OCI-LY7 (cell line): ENCODE results near the gene NSMF. TPM values are rescaled to one million over a fixed set of nuclear protein-coding genes. Genes with fewer than 3 reads are reported as not detected.

Experiments used
- BruUV-seq: library from RNA; stranded (reverse); fragments of 400-500 nt; replicated peaks from 2 replicates; lab custom pipeline; 2021; lab: Mats Ljungman, UMichigan
- CTCF ChIA-PET: fragments of 300-600 bp; sonication (Branson Sonifier 250); formaldehyde crosslinking; loops from one replicate; lab custom pipeline; 2022; ENCODE audit warnings: antibody characterized with exemption; ENCODE audit not compliant: unreplicated experiment; lab: Charles Lee
- POLR2A ChIA-PET: fragments of 300-600 bp; sonication (Branson Sonifier 250); formaldehyde crosslinking; loops from one replicate; lab custom pipeline; 2022; ENCODE audit warnings: antibody characterized with exemption; lab: Charles Lee
- DNase-seq: peaks from one replicate; pipeline ENCODE4 v3.0.0-alpha.2; 2015; ENCODE audit warnings: low spot score
- H2AFZ ChIP-seq: fragments of 200-600 bp; sonication (generic), shearing (Covaris generic); 2 replicates; pipeline ENCODE4 v1.6.1; 2014; ENCODE audit warnings: mild to moderate bottlenecking, antibody characterized with exemption, low read length, moderate library complexity
- H3K27ac ChIP-seq: fragments of 200-600 bp; sonication (generic); 2 replicates; pipeline ENCODE4 v1.5.1; 2014; ENCODE audit warnings: mixed run types, low read depth, mild to moderate bottlenecking, moderate library complexity, low read length, inconsistent platforms; ENCODE audit not compliant: poor library complexity, severe bottlenecking
- H3K36me3 ChIP-seq: fragments of 200-600 bp; sonication (generic); 2 replicates; pipeline ENCODE4 v1.6.1; 2014; ENCODE audit warnings: mild to moderate bottlenecking, antibody characterized with exemption, low read length, moderate library complexity, mixed read lengths; ENCODE audit not compliant: insufficient read depth
- H3K4me1 ChIP-seq: fragments of 200-600 bp; sonication (generic); 2 replicates; pipeline ENCODE4 v1.5.1; 2014; ENCODE audit warnings: mild to moderate bottlenecking, low read length; ENCODE audit not compliant: insufficient read depth, poor library complexity, severe bottlenecking
- H3K4me2 ChIP-seq: fragments of 200-600 bp; sonication (generic); 2 replicates; pipeline ENCODE4 v1.6.1; 2014; ENCODE audit warnings: mild to moderate bottlenecking, low read length
- H3K4me3 ChIP-seq: fragments of 200-600 bp; sonication (generic); 2 replicates; pipeline ENCODE4 v1.5.1; 2014; ENCODE audit warnings: mild to moderate bottlenecking, low read depth, low read length; ENCODE audit not compliant: poor library complexity, severe bottlenecking
- H3K79me2 ChIP-seq: fragments of 200-600 bp; sonication (generic); 2 replicates; pipeline ENCODE4 v1.6.1; 2016; ENCODE audit warnings: low read depth, mild to moderate bottlenecking, low read length, moderate library complexity, mixed read lengths; ENCODE audit not compliant: insufficient read depth
- H3K9me2 ChIP-seq: fragments of 200-600 bp; sonication (generic); 2 replicates; pipeline ENCODE4 v1.6.1; 2016; ENCODE audit warnings: mild to moderate bottlenecking, low read length, mixed read lengths; ENCODE audit not compliant: insufficient read depth
- H3K9me3 ChIP-seq: fragments of 200-600 bp; sonication (generic); 2 replicates; pipeline ENCODE4 v1.6.1; 2014; ENCODE audit warnings: mild to moderate bottlenecking, mixed run types, low read length, mixed read lengths
- H4K20me1 ChIP-seq: fragments of 200-600 bp; sonication (generic); 2 replicates; pipeline ENCODE4 v1.6.1; 2014; ENCODE audit warnings: mild to moderate bottlenecking, antibody characterized with exemption, low read length, moderate library complexity, mixed read lengths; ENCODE audit not compliant: insufficient read depth
- EZH2phosphoT487 ChIP-seq: fragments of 200-600 bp; sonication (generic); IDR thresholded peaks from 2 replicates; pipeline ENCODE4 v1.6.1; 2018; ENCODE audit warnings: low read depth, borderline replicate concordance, mild to moderate bottlenecking, mixed run types, antibody characterized with exemption, low read length, moderate library complexity, mixed read lengths
- intact Hi-C: fragments of 100-400 bp; cut with micrococcal nuclease; formaldehyde crosslinking; loops from one replicate; pipeline ENCODE4 v1.10.0; 2022; ENCODE audit not compliant: unreplicated experiment
- total RNA-seq, 2 experiments: library from RNA; depleted of rRNA in 1 of 2; stranded (reverse); fragments of >200 nt in 1 of 2; shearing (Covaris generic) in 1 of 2; gene quantifications; 2 replicates each; pipeline ENCODE4 v1.2.3, GENCODE V29; 2014 to 2022
- TF ChIP-seq, protein P1 (sequence below): fragments of 200-600 bp; sonication (generic); conservative IDR thresholded peaks from 2 replicates; pipeline ENCODE4 v1.5.1; 2014; ENCODE audit warnings: mild to moderate bottlenecking, antibody characterized with exemption, low read length, moderate library complexity, mixed read lengths

The NSMF gene
- total RNA-seq, 2 experiments from 2014 or later: 20.3 to 29.8 TPM

DNA sequence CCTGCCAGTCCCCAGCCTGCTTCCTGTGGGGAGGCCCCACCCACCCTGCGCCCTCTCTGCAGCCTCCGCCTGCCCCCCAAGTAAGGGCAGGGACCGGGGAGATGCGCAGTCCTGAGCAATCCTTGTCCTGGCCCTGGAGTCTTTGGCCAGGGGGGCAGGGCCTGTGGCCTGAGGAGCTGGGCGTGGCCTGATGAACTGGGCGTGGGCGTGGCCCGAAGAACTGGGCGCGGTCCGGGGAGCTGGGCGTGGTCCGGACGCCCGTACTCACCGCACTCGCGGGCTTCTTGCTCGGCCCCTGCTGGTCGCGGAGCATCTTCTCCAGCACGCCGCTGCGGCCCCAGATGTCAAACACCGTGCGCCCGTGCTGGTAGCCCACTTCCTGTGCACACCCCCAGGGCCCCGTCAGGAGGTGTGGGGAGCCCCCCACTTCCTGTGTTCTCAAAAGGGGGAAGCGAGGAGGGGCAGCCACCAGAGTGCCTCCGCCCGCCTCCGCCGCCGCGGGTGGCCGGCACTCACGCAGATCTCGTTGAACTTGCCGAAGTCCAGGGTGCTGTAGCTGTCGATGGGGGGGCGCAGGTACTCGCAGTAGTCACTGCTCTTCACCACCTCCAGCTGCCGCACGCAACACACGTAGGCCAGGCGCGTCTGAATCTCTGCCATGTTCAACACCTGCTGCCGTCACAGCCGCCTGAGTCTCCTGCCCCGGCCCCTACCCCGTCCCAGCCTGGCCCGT is 2.7 kb upstream of the NSMF start:
- Histone ChIP-seq H3K9me3 (no peaks in the 10 kb centered on the region), H3K4me3 (peak overlapping the region; percentile 42), H2AFZ (peak overlapping the region; percentile 40; the same call in 1 of the 2 replicates), H3K9me2 (no peaks in the 10 kb centered on the region), H3K27ac (peak overlapping the region; percentile 54), H4K20me1 (no peaks in the 10 kb centered on the region), H3K36me3 (no peaks in the 10 kb centered on the region), H3K4me1 (peaks cover 34% of the 10 kb centered on the region), H3K79me2 (no peaks in the 10 kb centered on the region), H3K4me2 (peak overlapping the region; percentile 53)
- TF ChIP-seq, protein P1, sequence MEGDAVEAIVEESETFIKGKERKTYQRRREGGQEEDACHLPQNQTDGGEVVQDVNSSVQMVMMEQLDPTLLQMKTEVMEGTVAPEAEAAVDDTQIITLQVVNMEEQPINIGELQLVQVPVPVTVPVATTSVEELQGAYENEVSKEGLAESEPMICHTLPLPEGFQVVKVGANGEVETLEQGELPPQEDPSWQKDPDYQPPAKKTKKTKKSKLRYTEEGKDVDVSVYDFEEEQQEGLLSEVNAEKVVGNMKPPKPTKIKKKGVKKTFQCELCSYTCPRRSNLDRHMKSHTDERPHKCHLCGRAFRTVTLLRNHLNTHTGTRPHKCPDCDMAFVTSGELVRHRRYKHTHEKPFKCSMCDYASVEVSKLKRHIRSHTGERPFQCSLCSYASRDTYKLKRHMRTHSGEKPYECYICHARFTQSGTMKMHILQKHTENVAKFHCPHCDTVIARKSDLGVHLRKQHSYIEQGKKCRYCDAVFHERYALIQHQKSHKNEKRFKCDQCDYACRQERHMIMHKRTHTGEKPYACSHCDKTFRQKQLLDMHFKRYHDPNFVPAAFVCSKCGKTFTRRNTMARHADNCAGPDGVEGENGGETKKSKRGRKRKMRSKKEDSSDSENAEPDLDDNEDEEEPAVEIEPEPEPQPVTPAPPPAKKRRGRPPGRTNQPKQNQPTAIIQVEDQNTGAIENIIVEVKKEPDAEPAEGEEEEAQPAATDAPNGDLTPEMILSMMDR: peak; percentile 46; the same call in 1 of the 2 replicates
- TF ChIP-seq EZH2phosphoT487: no peak
- peak; percentile 94 for DNase-seq
- no TSS peak for BruUV-seq
- CTCF ChIA-PET: no interaction called here
- intact Hi-C loops: no loop called here
- POLR2A ChIA-PET: no interaction called here

DNA sequence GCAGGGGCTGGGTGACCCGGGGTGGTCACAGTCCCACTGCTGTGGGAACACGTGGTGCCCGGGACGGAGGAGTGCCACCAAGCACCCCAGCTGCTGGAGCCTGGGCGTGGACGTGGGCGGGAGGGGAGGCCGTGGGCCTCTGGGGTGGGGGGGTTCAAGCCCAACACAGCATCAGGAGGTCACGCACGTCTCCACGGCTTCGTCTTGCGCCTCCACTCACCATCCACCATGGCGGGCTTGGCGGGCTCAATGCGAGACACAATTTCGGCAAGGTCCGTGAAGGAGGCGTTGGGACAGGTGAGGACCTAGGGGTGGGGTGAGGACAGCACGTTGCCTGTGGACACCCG is 2.2 kb upstream of the NSMF start:
- H2AFZ ChIP-seq: peak overlapping the region; percentile 40; the same call in 1 of the 2 replicates
- H3K27ac ChIP-seq: peak overlapping the region; percentile 54
- TF ChIP-seq, protein P1: no peak
- TF ChIP-seq EZH2phosphoT487: no peak
- H3K9me2 ChIP-seq: no peaks in the 10 kb centered on the region
- H3K9me3 ChIP-seq: no peaks in the 10 kb centered on the region
- peak overlapping the region; percentile 42 for H3K4me3 ChIP-seq
- no peaks in the 10 kb centered on the region for H3K36me3 ChIP-seq
- no peaks in the 10 kb centered on the region for H4K20me1 ChIP-seq
- POLR2A ChIA-PET: no interaction called here
- intact Hi-C loops: no loop called here
- H3K4me1 ChIP-seq: peaks cover 34% of the 10 kb centered on the region
- H3K4me2 ChIP-seq: peak overlapping the region; percentile 53
- H3K79me2 ChIP-seq: no peaks in the 10 kb centered on the region
- CTCF ChIA-PET: no interaction called here
- no TSS peak for BruUV-seq
- no peak for DNase-seq
